Loucy (cell line): ENCODE results near the gene ZBTB32.

Source experiments
- EZH2phosphoT487 ChIP-seq: fragments of 200-600 bp; IDR thresholded peaks from 2 replicates; pipeline ENCODE4 v1.6.1; 2018; ENCODE audit warnings: antibody characterized with exemption, mild to moderate bottlenecking, moderate library complexity, borderline replicate concordance
- TF ChIP-seq, protein P1 (sequence below): fragments of 200-600 bp; sonication (generic); conservative IDR thresholded peaks from 2 replicates; pipeline ENCODE4 v1.5.1; 2014; ENCODE audit warnings: mild to moderate bottlenecking, antibody characterized with exemption, low read length

DNA sequence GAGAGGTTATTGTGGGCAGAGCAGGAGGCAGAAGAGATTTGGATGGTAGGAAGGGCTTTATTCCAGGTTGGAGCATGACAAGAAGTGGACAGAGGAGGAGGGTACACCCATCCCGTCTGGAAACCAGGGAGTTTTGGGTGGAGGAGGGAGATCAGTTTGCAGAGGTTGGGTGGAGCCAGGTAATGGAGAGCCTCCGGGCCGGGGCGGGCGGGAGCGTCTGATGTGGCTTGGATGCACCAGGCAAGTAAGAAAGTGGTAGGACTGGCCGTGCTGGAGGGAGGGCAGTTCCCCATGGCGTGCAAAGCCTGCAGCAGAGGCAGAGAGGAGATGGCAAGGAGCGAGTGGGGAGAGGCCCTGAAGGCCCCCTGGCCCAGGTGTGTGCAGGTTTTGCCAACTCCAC lies 27.0 kb downstream of the ZBTB32 start:
- TF ChIP-seq, protein P1, sequence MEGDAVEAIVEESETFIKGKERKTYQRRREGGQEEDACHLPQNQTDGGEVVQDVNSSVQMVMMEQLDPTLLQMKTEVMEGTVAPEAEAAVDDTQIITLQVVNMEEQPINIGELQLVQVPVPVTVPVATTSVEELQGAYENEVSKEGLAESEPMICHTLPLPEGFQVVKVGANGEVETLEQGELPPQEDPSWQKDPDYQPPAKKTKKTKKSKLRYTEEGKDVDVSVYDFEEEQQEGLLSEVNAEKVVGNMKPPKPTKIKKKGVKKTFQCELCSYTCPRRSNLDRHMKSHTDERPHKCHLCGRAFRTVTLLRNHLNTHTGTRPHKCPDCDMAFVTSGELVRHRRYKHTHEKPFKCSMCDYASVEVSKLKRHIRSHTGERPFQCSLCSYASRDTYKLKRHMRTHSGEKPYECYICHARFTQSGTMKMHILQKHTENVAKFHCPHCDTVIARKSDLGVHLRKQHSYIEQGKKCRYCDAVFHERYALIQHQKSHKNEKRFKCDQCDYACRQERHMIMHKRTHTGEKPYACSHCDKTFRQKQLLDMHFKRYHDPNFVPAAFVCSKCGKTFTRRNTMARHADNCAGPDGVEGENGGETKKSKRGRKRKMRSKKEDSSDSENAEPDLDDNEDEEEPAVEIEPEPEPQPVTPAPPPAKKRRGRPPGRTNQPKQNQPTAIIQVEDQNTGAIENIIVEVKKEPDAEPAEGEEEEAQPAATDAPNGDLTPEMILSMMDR: no peak
- no peak for TF ChIP-seq EZH2phosphoT487
